IPS DF 19.7 (cell line): ENCODE measurements around the gene DNAH7.
"Not testable (repeated sequence)": the region's sequence is repeated elsewhere in the genome, so short reads cannot be mapped to it uniquely, and the experiment has no call there.

Experiments
- DNase-seq: peaks from one replicate; pipeline ENCODE4 v3.0.0-alpha.2; 2013; ENCODE audit warnings: low read depth, low spot score

The DNAH7 gene

GRCh38 chr2:196068271-196069209 lies at the start of gene DNAH7:
Gene DNAH7, minus strand, starts transcription at chr2:196068837. Its CDS starts 126 bp downstream, at chr2:196068711.
- peak; percentile 23 for DNase-seq

GRCh38 chr2:196117214-196117705 lies 48.6 kb upstream of the DNAH7 start:
- DNase-seq = no peak

GRCh38 chr2:196113061-196113974 lies 44.7 kb upstream of the DNAH7 start:
- no peak for DNase-seq

GRCh38 chr2:196112418-196113034 lies 43.9 kb upstream of the DNAH7 start:
- no peak for DNase-seq

GRCh38 chr2:196108604-196109003 lies 40.0 kb upstream of the DNAH7 start:
- no peak for DNase-seq

- DNase-seq = no peak
Measured at GRCh38 chr2:196105951-196106350, 37.3 kb upstream of the DNAH7 start.

GRCh38 chr2:196104066-196104465 lies 35.4 kb upstream of the DNAH7 start:
- no peak for DNase-seq

GRCh38 chr2:196103626-196104025 lies 35.0 kb upstream of the DNAH7 start:
- DNase-seq = no peak

- no peak for DNase-seq
Measured at GRCh38 chr2:196101325-196101991, 32.8 kb upstream of the DNAH7 start.

GRCh38 chr2:196099916-196100315 lies 31.3 kb upstream of the DNAH7 start:
- DNase-seq = no peak

- no peak for DNase-seq
Measured at GRCh38 chr2:196097864-196098660, 29.4 kb upstream of the DNAH7 start.

GRCh38 chr2:196096982-196097745 lies 28.5 kb upstream of the DNAH7 start:
- DNase-seq = no peak

- no peak for DNase-seq
Measured at GRCh38 chr2:196096264-196096663, 27.6 kb upstream of the DNAH7 start.

GRCh38 chr2:196089448-196089847 lies 20.8 kb upstream of the DNAH7 start:
- DNase-seq = not testable (repeated sequence)

- no peak for DNase-seq
Measured at GRCh38 chr2:196088203-196088602, 19.6 kb upstream of the DNAH7 start.

- no peak for DNase-seq
Measured at GRCh38 chr2:196086517-196087368, 18.1 kb upstream of the DNAH7 start.

- DNase-seq = no peak
Measured at GRCh38 chr2:196083601-196084000, 15.0 kb upstream of the DNAH7 start.

- DNase-seq = no peak
Measured at GRCh38 chr2:196080526-196080925, 11.9 kb upstream of the DNAH7 start.

GRCh38 chr2:196079052-196079451 lies 10.4 kb upstream of the DNAH7 start:
- DNase-seq = no peak
